ENCODE results near the gene CLOCK.

CLOCK gene

DNA sequence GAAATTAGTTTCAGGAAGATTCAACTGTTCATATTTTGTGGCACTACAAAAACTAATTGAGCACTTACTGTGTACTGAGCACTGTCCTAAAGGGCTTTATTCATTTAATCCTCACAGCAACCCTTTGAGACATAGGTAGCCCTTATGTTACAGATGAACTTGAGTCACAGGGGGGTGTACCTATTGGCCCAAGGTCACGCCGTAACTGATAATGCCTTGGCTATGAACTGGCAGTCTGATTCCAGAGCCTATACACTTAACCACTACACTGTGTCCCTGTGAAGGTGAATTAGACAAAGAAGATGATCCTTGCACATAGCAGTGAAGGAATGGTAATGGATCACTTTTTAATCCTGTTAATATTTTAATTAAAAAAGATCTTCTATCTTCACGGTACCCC, 138.9 kb downstream of the CLOCK start:
- Histone ChIP-seq H2AFZ (ENCODE audit: insufficient read depth, low read length, poor library complexity) (no peak overlapping the region), H3K9me3 (ENCODE audit: insufficient read depth, low read depth, low read length) (no peaks in the 10 kb centered on the region), H3K36me3 (ENCODE audit: control insufficient read depth in 1 of 2, insufficient read depth in 2 of 2, low read length in 2 of 2) (peaks cover 14 to 15% of the 10 kb centered on the region in 2 experiments), H3K79me2 (ENCODE audit: control insufficient read depth, insufficient read depth, low read length, poor library complexity) (peaks cover 7% of the 10 kb centered on the region), H4K12ac (ENCODE audit: low read depth, low read length) (no peak overlapping the region), H3K9ac (ENCODE audit: low read length) (no peak overlapping the region), H2AK5ac (ENCODE audit: low read length) (no peak overlapping the region), H3K4ac (ENCODE audit: low read depth, low read length) (no peak overlapping the region), H2BK12ac (ENCODE audit: low read length) (no peak overlapping the region), H3K4me2 (ENCODE audit: low read length) (no peak overlapping the region), H2BK120ac (ENCODE audit: insufficient read depth, low read length, poor library complexity) (no peak overlapping the region), H3K79me1 (ENCODE audit: low read length) (no peaks in the 10 kb centered on the region), H3K4me1 (ENCODE audit: control insufficient read depth in 1 of 2, insufficient read depth in 2 of 2, low read length in 2 of 2) (no peaks in the 10 kb centered on the region), H4K8ac (ENCODE audit: low read depth, low read length) (no peak overlapping the region), H3K23ac (ENCODE audit: low read length) (no peak overlapping the region), H3K27me3 (ENCODE audit: insufficient read depth, low read length) (no peaks in the 10 kb centered on the region), H3K14ac (ENCODE audit: low read length) (no peak overlapping the region), H2BK5ac (ENCODE audit: low read depth, low read length, poor library complexity) (no peak overlapping the region), H3K4me3 (ENCODE audit: low read depth, low read length) (no peak overlapping the region), H3K18ac (ENCODE audit: low read length) (no peak overlapping the region), H3K27ac (ENCODE audit: low read depth, low read length) (no peak overlapping the region), H4K91ac (ENCODE audit: low read depth, low read length) (no peak overlapping the region)
- no peak for DNase-seq
- WGBS (ENCODE audit: extremely low coverage, insufficient coverage, insufficient read length) = no CpG with 5 or more reads among the region's 3 CpGs

DNA sequence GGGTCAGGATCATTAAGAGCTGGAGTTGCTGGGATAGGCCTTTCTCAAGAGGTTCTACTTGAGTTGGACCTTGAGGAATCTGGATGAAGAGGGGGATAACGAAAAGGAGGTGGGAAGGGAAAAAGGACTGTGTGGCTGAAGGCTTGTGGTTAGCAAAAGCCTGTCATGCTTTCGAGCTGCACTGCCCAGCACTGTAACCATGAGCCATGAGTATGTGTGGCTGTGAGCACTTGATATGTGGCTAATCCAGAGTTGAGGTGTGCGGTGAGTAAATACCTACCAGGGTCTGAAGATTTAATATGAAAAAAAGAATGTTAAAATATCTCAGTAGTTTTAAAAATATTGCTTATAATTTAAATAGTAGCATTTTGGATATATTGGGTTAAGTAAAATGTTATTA, 139.6 kb downstream of the CLOCK start:
- Histone ChIP-seq H3K9me3 (ENCODE audit: insufficient read depth, low read depth, low read length) (no peaks in the 10 kb centered on the region), H2AFZ (ENCODE audit: insufficient read depth, low read length, poor library complexity) (no peak overlapping the region), H4K8ac (ENCODE audit: low read depth, low read length) (no peak overlapping the region), H3K14ac (ENCODE audit: low read length) (no peak overlapping the region), H3K4me3 (ENCODE audit: low read depth, low read length) (no peak overlapping the region), H3K4me2 (ENCODE audit: low read length) (no peak overlapping the region), H3K27me3 (ENCODE audit: insufficient read depth, low read length) (no peaks in the 10 kb centered on the region), H4K91ac (ENCODE audit: low read depth, low read length) (no peak overlapping the region), H4K12ac (ENCODE audit: low read depth, low read length) (no peak overlapping the region), H3K79me2 (ENCODE audit: control insufficient read depth, insufficient read depth, low read length, poor library complexity) (peaks cover 7% of the 10 kb centered on the region), H3K36me3 (ENCODE audit: control insufficient read depth in 1 of 2, insufficient read depth in 2 of 2, low read length in 2 of 2) (peaks cover 14 to 15% of the 10 kb centered on the region in 2 experiments), H2BK5ac (ENCODE audit: low read depth, low read length, poor library complexity) (no peak overlapping the region), H2BK120ac (ENCODE audit: insufficient read depth, low read length, poor library complexity) (no peak overlapping the region), H2BK12ac (ENCODE audit: low read length) (no peak overlapping the region), H3K4ac (ENCODE audit: low read depth, low read length) (peak overlapping the region; percentile 78), H3K18ac (ENCODE audit: low read length) (no peak overlapping the region), H3K79me1 (ENCODE audit: low read length) (no peaks in the 10 kb centered on the region), H3K9ac (ENCODE audit: low read length) (no peak overlapping the region), H3K4me1 (ENCODE audit: control insufficient read depth in 1 of 2, insufficient read depth in 2 of 2, low read length in 2 of 2) (no peaks in the 10 kb centered on the region), H3K27ac (ENCODE audit: low read depth, low read length) (no peak overlapping the region), H2AK5ac (ENCODE audit: low read length) (no peak overlapping the region), H3K23ac (ENCODE audit: low read length) (no peak overlapping the region)
- no peak for DNase-seq
- no CpG with 5 or more reads among the region's 3 CpGs for WGBS (ENCODE audit: extremely low coverage, insufficient coverage, insufficient read length)

- no peak overlapping the region for H3K23ac ChIP-seq (ENCODE audit: low read length)
- H3K27ac ChIP-seq (ENCODE audit: low read depth, low read length) = no peak overlapping the region
- H3K79me2 ChIP-seq (ENCODE audit: control insufficient read depth, insufficient read depth, low read length, poor library complexity) = peaks cover 7% of the 10 kb centered on the region
- H3K4me3 ChIP-seq (ENCODE audit: low read depth, low read length) = no peak overlapping the region
- no peak for DNase-seq
- H4K8ac ChIP-seq (ENCODE audit: low read depth, low read length) = no peak overlapping the region
- no peak overlapping the region for H3K4me2 ChIP-seq (ENCODE audit: low read length)
- no CpG with 5 or more reads among the region's 2 CpGs for WGBS (ENCODE audit: extremely low coverage, insufficient coverage, insufficient read length)
- H4K12ac ChIP-seq (ENCODE audit: low read depth, low read length) = no peak overlapping the region
- no peak overlapping the region for H2BK5ac ChIP-seq (ENCODE audit: low read depth, low read length, poor library complexity)
- no peak overlapping the region for H3K18ac ChIP-seq (ENCODE audit: low read length)
- no peaks in the 10 kb centered on the region for H3K79me1 ChIP-seq (ENCODE audit: low read length)
- H3K14ac ChIP-seq (ENCODE audit: low read length) = no peak overlapping the region
- no peak overlapping the region for H2AK5ac ChIP-seq (ENCODE audit: low read length)
- no peak overlapping the region for H3K9ac ChIP-seq (ENCODE audit: low read length)
- H3K27me3 ChIP-seq (ENCODE audit: insufficient read depth, low read length) = no peaks in the 10 kb centered on the region
- no peaks in the 10 kb centered on the region for H3K9me3 ChIP-seq (ENCODE audit: insufficient read depth, low read depth, low read length)
- no peak overlapping the region for H2BK12ac ChIP-seq (ENCODE audit: low read length)
- peaks cover 13% of the 10 kb centered on the region in 2 experiments for H3K36me3 ChIP-seq (ENCODE audit: control insufficient read depth in 1 of 2, insufficient read depth in 2 of 2, low read length in 2 of 2)
- no peak overlapping the region for H2BK120ac ChIP-seq (ENCODE audit: insufficient read depth, low read length, poor library complexity)
- no peak overlapping the region for H4K91ac ChIP-seq (ENCODE audit: low read depth, low read length)
- no peak overlapping the region for H2AFZ ChIP-seq (ENCODE audit: insufficient read depth, low read length, poor library complexity)
- no peaks in the 10 kb centered on the region for H3K4me1 ChIP-seq (ENCODE audit: control insufficient read depth in 1 of 2, insufficient read depth in 2 of 2, low read length in 2 of 2)
- peak overlapping the region; percentile 52 for H3K4ac ChIP-seq (ENCODE audit: low read depth, low read length)
These were observed 140.2 kb downstream of the CLOCK start for GRCh38 chr4:55406545-55406944.

- no peak overlapping the region for H2AFZ ChIP-seq (ENCODE audit: insufficient read depth, low read length, poor library complexity)
- H3K23ac ChIP-seq (ENCODE audit: low read length) = no peak overlapping the region
- H4K91ac ChIP-seq (ENCODE audit: low read depth, low read length) = no peak overlapping the region
- H3K79me1 ChIP-seq (ENCODE audit: low read length) = no peaks in the 10 kb centered on the region
- no peaks in the 10 kb centered on the region for H3K27me3 ChIP-seq (ENCODE audit: insufficient read depth, low read length)
- peak in 1 of 2 donors; percentile 45 for DNase-seq
- peaks cover 4% of the 10 kb centered on the region for H3K79me2 ChIP-seq (ENCODE audit: control insufficient read depth, insufficient read depth, low read length, poor library complexity)
- H3K9me3 ChIP-seq (ENCODE audit: insufficient read depth, low read depth, low read length) = no peaks in the 10 kb centered on the region
- no peak overlapping the region for H2BK5ac ChIP-seq (ENCODE audit: low read depth, low read length, poor library complexity)
- no peak overlapping the region for H3K18ac ChIP-seq (ENCODE audit: low read length)
- no peak overlapping the region for H3K4me3 ChIP-seq (ENCODE audit: low read depth, low read length)
- no peaks in the 10 kb centered on the region for H3K4me1 ChIP-seq (ENCODE audit: control insufficient read depth in 1 of 2, insufficient read depth in 2 of 2, low read length in 2 of 2)
- no peak overlapping the region for H3K9ac ChIP-seq (ENCODE audit: low read length)
- no peak overlapping the region for H2BK12ac ChIP-seq (ENCODE audit: low read length)
- no peak overlapping the region for H4K8ac ChIP-seq (ENCODE audit: low read depth, low read length)
- H4K12ac ChIP-seq (ENCODE audit: low read depth, low read length) = no peak overlapping the region
- no peak overlapping the region for H3K27ac ChIP-seq (ENCODE audit: low read depth, low read length)
- no peak overlapping the region for H2AK5ac ChIP-seq (ENCODE audit: low read length)
- no CpG with 5 or more reads among the region's 3 CpGs for WGBS (ENCODE audit: extremely low coverage, insufficient coverage, insufficient read length)
- H3K4me2 ChIP-seq (ENCODE audit: low read length) = no peak overlapping the region
- no peak overlapping the region for H2BK120ac ChIP-seq (ENCODE audit: insufficient read depth, low read length, poor library complexity)
- H3K14ac ChIP-seq (ENCODE audit: low read length) = no peak overlapping the region
- peaks cover 11 to 13% of the 10 kb centered on the region in 2 experiments for H3K36me3 ChIP-seq (ENCODE audit: control insufficient read depth in 1 of 2, insufficient read depth in 2 of 2, low read length in 2 of 2)
- no peak overlapping the region for H3K4ac ChIP-seq (ENCODE audit: low read depth, low read length)
These were observed 141.6 kb downstream of the CLOCK start for GRCh38 chr4:55405073-55405472.

Data from trophoblast cell (in vitro differentiated cells and primary cell).